CD4-positive, CD25-positive, alpha-beta regulatory T cell (primary cell): ENCODE data around the gene ACRBP. TPM values are rescaled to one million over a fixed set of nuclear protein-coding genes. Genes with fewer than 3 reads are reported as not detected.

Experiments
- ATAC-seq, 2 donors: fragments of 150-1000 bp; cut with Tn5 transposase; one replicate each; pipeline ENCODE4 v1.10.0; 2021; ENCODE audit warnings: low read depth in 2 of 2, moderate number of reproducible peaks in 2 of 2, moderate library complexity in 1 of 2
- DNase-seq, 3 donors: peaks; one replicate each; pipeline versions ENCODE4 v3.0.0 to v3.0.0-alpha.2; 2012 to 2022; ENCODE audit warnings: mixed read lengths in 1 of 3
- H3K27ac ChIP-seq: one replicate; pipeline ENCODE4 v1.7.0; 2013; ENCODE audit warnings: mild to moderate bottlenecking, low read length; ENCODE audit not compliant: insufficient read depth, poor library complexity, severe bottlenecking
- H3K27me3 ChIP-seq: one replicate; pipeline ENCODE4 v1.7.0; 2013; ENCODE audit warnings: low read length; ENCODE audit not compliant: control insufficient read depth, insufficient read depth
- H3K36me3 ChIP-seq: one replicate; pipeline ENCODE4 v1.7.0; 2013; ENCODE audit warnings: mild to moderate bottlenecking, low read length, moderate library complexity; ENCODE audit not compliant: control insufficient read depth, insufficient read depth
- H3K4me1 ChIP-seq: 2 replicates; pipeline ENCODE4 v1.7.0; 2013; ENCODE audit warnings: mild to moderate bottlenecking, low read length; ENCODE audit not compliant: insufficient read depth, control insufficient read depth, poor library complexity, severe bottlenecking
- H3K4me3 ChIP-seq: one replicate; pipeline ENCODE4 v1.7.0; 2013; ENCODE audit warnings: low read depth, mild to moderate bottlenecking, low read length, moderate library complexity
- H3K9me3 ChIP-seq, 2 experiments: 1 replicate in 1 of 2; 2 replicates in 1 of 2; pipeline ENCODE4 v1.7.0; 2013; ENCODE audit warnings: low read length in 2 of 2, mild to moderate bottlenecking in 1 of 2, moderate library complexity in 1 of 2; ENCODE audit not compliant: control insufficient read depth in 2 of 2
- H3K27ac Mint-ChIP-seq, 3 donors: one replicate each; pipeline ENCODE4 v1.8.0; 2020 to 2022; ENCODE audit warnings: mild to moderate bottlenecking in 3 of 3, mixed read lengths in 3 of 3, moderate library complexity in 2 of 3
- H3K27me3 Mint-ChIP-seq: one replicate; pipeline ENCODE4 v1.8.0; 2022; ENCODE audit warnings: mild to moderate bottlenecking, mixed read lengths
- H3K36me3 Mint-ChIP-seq: one replicate; pipeline ENCODE4 v1.8.0; 2020; ENCODE audit warnings: mixed read lengths
- H3K4me1 Mint-ChIP-seq, 4 donors: one replicate each; pipeline ENCODE4 v1.8.0; 2020 to 2022; ENCODE audit warnings: mixed read lengths in 4 of 4, mild to moderate bottlenecking in 1 of 4
- H3K4me3 Mint-ChIP-seq, 4 donors: one replicate each; pipeline ENCODE4 v1.8.0; 2020 to 2022; ENCODE audit warnings: mild to moderate bottlenecking in 4 of 4, mixed read lengths in 4 of 4, moderate library complexity in 3 of 4
- H3K9me3 Mint-ChIP-seq, 7 donors: one replicate each; pipeline ENCODE4 v1.8.0; 2020 to 2022; ENCODE audit warnings: mixed read lengths in 7 of 7, mild to moderate bottlenecking in 3 of 7, moderate library complexity in 2 of 7
- polyA plus RNA-seq, 4 donors: library from polyadenylated mRNA; unstranded; fragments of 300-500 nt; fragmentation: Illumina TruSeq; gene quantifications; one replicate each; pipeline ENCODE4 v1.2.3, GENCODE V29; 2021
- total RNA-seq: library from RNA; stranded (reverse); gene quantifications from one replicate; pipeline ENCODE4 v1.2.3, GENCODE V29; 2022

The ACRBP gene
- total and polyA plus RNA-seq, 5 donors from 2014 or later = 0.41 to 13.7 TPM; not detected in 3

GRCh38 chr12:6646276-6647082, 753 bp downstream of the ACRBP start:
- Histone ChIP-seq H3K4me3 (no peak overlapping the region), H3K27ac (no peak overlapping the region)
- H3K36me3 Mint-ChIP-seq = peaks cover 35% of the 10 kb centered on the region

GRCh38 chr12:6644903-6645302, 2.3 kb downstream of the ACRBP start:
- H3K4me3 ChIP-seq = no peak overlapping the region
- Mint-ChIP-seq H3K9me3 (peaks cover 0 to 17% (median 3%) of the 10 kb centered on the region in 7 donors), H3K36me3 (peaks cover 31% of the 10 kb centered on the region), H3K27me3 (no peaks in the 10 kb centered on the region), H3K27ac (no peak overlapping the region), H3K4me1 (peaks cover 0 to 17% (median 5%) of the 10 kb centered on the region in 4 donors), H3K4me3 (no peak overlapping the region)
- peaks cover 8% of the 10 kb centered on the region for H3K4me1 ChIP-seq
- peaks cover 12 to 14% of the 10 kb centered on the region in 2 experiments for H3K9me3 ChIP-seq
- no peak overlapping the region for H3K27ac ChIP-seq
- no peaks in the 10 kb centered on the region for H3K27me3 ChIP-seq
- ATAC-seq (no peak), DNase-seq (no peak)
- H3K36me3 ChIP-seq = no peaks in the 10 kb centered on the region

More at GRCh38 chr12:6646276-6647082, 753 bp downstream of the ACRBP start:
- ATAC-seq (no peak), DNase-seq (no peak)
- H3K4me1 ChIP-seq = peaks cover 8% of the 10 kb centered on the region
- Mint-ChIP-seq H3K4me1 (peaks cover 0 to 17% (median 4%) of the 10 kb centered on the region in 4 donors), H3K9me3 (peaks cover 0 to 17% (median 3%) of the 10 kb centered on the region in 7 donors), H3K27me3 (no peaks in the 10 kb centered on the region), H3K4me3 (peak overlapping the region in 3 of 4 donors; percentile 56 to 62 (median 57)), H3K27ac (peak overlapping the region in 1 of 3 donors; percentile 8)
- peaks cover 12 to 14% of the 10 kb centered on the region in 2 experiments for H3K9me3 ChIP-seq
- H3K27me3 ChIP-seq = no peaks in the 10 kb centered on the region
- peaks cover 15% of the 10 kb centered on the region for H3K36me3 ChIP-seq

GRCh38 chr12:6644257-6644596, 3.0 kb downstream of the ACRBP start:
- Mint-ChIP-seq H3K36me3 (peaks cover 31% of the 10 kb centered on the region), H3K27me3 (no peaks in the 10 kb centered on the region), H3K4me3 (no peak overlapping the region), H3K27ac (peak overlapping the region in 1 of 3 donors; percentile 43), H3K4me1 (peaks cover 0 to 17% (median 5%) of the 10 kb centered on the region in 4 donors), H3K9me3 (peaks cover 0 to 17% (median 3%) of the 10 kb centered on the region in 7 donors)
- DNase-seq (no peak), ATAC-seq (no peak)
- no peaks in the 10 kb centered on the region for H3K36me3 ChIP-seq
- no peak overlapping the region for H3K4me3 ChIP-seq
- H3K27ac ChIP-seq = no peak overlapping the region
- peaks cover 12 to 14% of the 10 kb centered on the region in 2 experiments for H3K9me3 ChIP-seq
- no peaks in the 10 kb centered on the region for H3K27me3 ChIP-seq
- H3K4me1 ChIP-seq = peaks cover 8% of the 10 kb centered on the region

- Histone ChIP-seq H3K9me3 (peaks cover 12 to 14% of the 10 kb centered on the region in 2 experiments), H3K36me3 (no peaks in the 10 kb centered on the region), H3K27me3 (no peaks in the 10 kb centered on the region), H3K4me3 (no peak overlapping the region), H3K4me1 (peaks cover 8% of the 10 kb centered on the region), H3K27ac (no peak overlapping the region)
- H3K4me1 Mint-ChIP-seq = peaks cover 0 to 17% (median 5%) of the 10 kb centered on the region in 4 donors
- H3K27ac Mint-ChIP-seq = peak overlapping the region in 1 of 3 donors; percentile 4
- no peak overlapping the region for H3K4me3 Mint-ChIP-seq
- ATAC-seq (no peak), DNase-seq (no peak)
- H3K36me3 Mint-ChIP-seq = peaks cover 31% of the 10 kb centered on the region
- H3K9me3 Mint-ChIP-seq = peaks cover 0 to 17% (median 3%) of the 10 kb centered on the region in 7 donors
- H3K27me3 Mint-ChIP-seq = no peaks in the 10 kb centered on the region
Observed at GRCh38 chr12:6643569-6644256, 3.5 kb downstream of the ACRBP start.

GRCh38 chr12:6641131-6641530, 6.1 kb downstream of the ACRBP start:
- Histone ChIP-seq H3K4me1 (peaks cover 4% of the 10 kb centered on the region), H3K27ac (no peak overlapping the region), H3K9me3 (peaks cover 12 to 14% of the 10 kb centered on the region in 2 experiments), H3K36me3 (no peaks in the 10 kb centered on the region), H3K4me3 (no peak overlapping the region), H3K27me3 (no peaks in the 10 kb centered on the region)
- H3K27ac Mint-ChIP-seq = peak overlapping the region in 1 of 3 donors; percentile 45
- no peak for DNase-seq
- peaks cover 2% of the 10 kb centered on the region for H3K27me3 Mint-ChIP-seq
- H3K4me3 Mint-ChIP-seq = no peak overlapping the region
- peaks cover 4 to 12% (median 5%) of the 10 kb centered on the region in 4 donors for H3K4me1 Mint-ChIP-seq
- H3K36me3 Mint-ChIP-seq = peaks cover 32% of the 10 kb centered on the region
- ATAC-seq = no peak
- peaks cover 0 to 17% (median 3%) of the 10 kb centered on the region in 7 donors for H3K9me3 Mint-ChIP-seq

- H3K27ac Mint-ChIP-seq = peak overlapping the region in 1 of 3 donors; percentile 45
Observed at GRCh38 chr12:6640497-6640896, 6.7 kb downstream of the ACRBP start.

GRCh38 chr12:6639151-6639801, 8.0 kb downstream of the ACRBP start:
- no peak for ATAC-seq
- peaks cover 20% of the 10 kb centered on the region for H3K4me1 ChIP-seq
- no peaks in the 10 kb centered on the region for H3K36me3 ChIP-seq
- no peak overlapping the region for H3K27ac ChIP-seq
- no peak for DNase-seq
- Mint-ChIP-seq H3K9me3 (peaks cover 0 to 11% (median 2%) of the 10 kb centered on the region in 7 donors), H3K27ac (no peak overlapping the region), H3K27me3 (peaks cover 4% of the 10 kb centered on the region), H3K4me3 (no peak overlapping the region), H3K36me3 (peaks cover 23% of the 10 kb centered on the region), H3K4me1 (peaks cover 4 to 27% (median 7%) of the 10 kb centered on the region in 4 donors)
- no peaks in the 10 kb centered on the region for H3K27me3 ChIP-seq
- H3K9me3 ChIP-seq = peaks cover 8 to 13% of the 10 kb centered on the region in 2 experiments
- no peak overlapping the region for H3K4me3 ChIP-seq

More at GRCh38 chr12:6640497-6640896, 6.7 kb downstream of the ACRBP start:
- DNase-seq (no peak), ATAC-seq (no peak)
- Histone ChIP-seq H3K9me3 (peaks cover 12 to 14% of the 10 kb centered on the region in 2 experiments), H3K27ac (no peak overlapping the region), H3K4me1 (peaks cover 10% of the 10 kb centered on the region), H3K36me3 (no peaks in the 10 kb centered on the region), H3K27me3 (no peaks in the 10 kb centered on the region), H3K4me3 (no peak overlapping the region)
- Mint-ChIP-seq H3K36me3 (peaks cover 32% of the 10 kb centered on the region), H3K4me1 (peaks cover 4 to 18% (median 7%) of the 10 kb centered on the region in 4 donors), H3K4me3 (peak overlapping the region in 1 of 4 donors; percentile 37), H3K9me3 (peaks cover 0 to 17% (median 3%) of the 10 kb centered on the region in 7 donors), H3K27me3 (peaks cover 4% of the 10 kb centered on the region)
